ENCODE measurements around the gene TXNDC16.

TXNDC16 gene

DNA sequence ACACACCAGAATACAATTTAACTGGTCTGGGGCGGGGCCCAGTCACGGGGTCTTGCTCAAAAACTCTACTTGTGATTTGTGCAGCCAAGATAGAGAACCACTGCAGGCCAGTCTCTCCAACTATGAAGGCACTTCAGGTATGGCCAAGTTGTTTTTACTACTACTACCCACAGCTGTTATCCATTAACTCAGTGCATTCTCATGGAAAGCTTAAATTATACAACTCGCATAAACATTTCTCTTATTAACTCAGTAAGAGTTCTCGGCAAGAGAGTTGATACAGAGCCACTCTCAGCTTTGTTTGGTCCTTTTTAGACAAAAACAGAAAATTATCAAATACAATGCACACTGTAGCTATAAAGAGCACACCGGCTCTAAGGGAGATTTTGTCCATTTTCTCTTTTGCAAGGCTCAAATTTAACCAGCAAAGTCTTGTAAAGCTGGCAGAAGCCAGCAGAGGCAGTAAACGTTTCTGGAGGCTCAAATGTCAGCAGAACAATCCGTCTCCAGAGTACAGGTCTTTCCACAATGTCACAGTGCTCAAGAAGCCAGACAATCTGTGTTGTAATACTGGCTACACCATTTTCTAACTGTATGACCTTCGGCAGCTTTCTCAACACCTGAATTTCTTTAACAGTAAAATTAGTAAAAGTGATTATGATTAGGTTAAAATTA lies 152.2 kb downstream of the TXNDC16 start:
- no peak overlapping the region for H3K4me3 ChIP-seq (ENCODE audit: low read length)
- TF ChIP-seq CTCF (IDR thresholded peaks at IDR 0.05; ENCODE audit: insufficient read depth, low read depth, low read length, missing control alignments): peak; percentile 34
- DNase-seq (ENCODE audit: low read depth): peak; percentile 7

GRCh38 chr14:52399104-52399503 lies 153.2 kb downstream of the TXNDC16 start:
- no peak for TF ChIP-seq CTCF (IDR thresholded peaks at IDR 0.05; ENCODE audit: insufficient read depth, low read depth, low read length, missing control alignments)
- DNase-seq (ENCODE audit: low read depth): no peak
- H3K4me3 ChIP-seq (ENCODE audit: low read length): no peak overlapping the region

GRCh38 chr14:52397844-52398243 lies 154.5 kb downstream of the TXNDC16 start:
- no peak overlapping the region for H3K4me3 ChIP-seq (ENCODE audit: low read length)
- no peak for DNase-seq (ENCODE audit: low read depth)
- no peak for TF ChIP-seq CTCF (IDR thresholded peaks at IDR 0.05; ENCODE audit: insufficient read depth, low read depth, low read length, missing control alignments)

- TF ChIP-seq CTCF (IDR thresholded peaks at IDR 0.05; ENCODE audit: insufficient read depth, low read depth, low read length, missing control alignments): no peak
- DNase-seq (ENCODE audit: low read depth): no peak
- no peak overlapping the region for H3K4me3 ChIP-seq (ENCODE audit: low read length)
These were observed 156.6 kb downstream of the TXNDC16 start for GRCh38 chr14:52395728-52396127.

DNA sequence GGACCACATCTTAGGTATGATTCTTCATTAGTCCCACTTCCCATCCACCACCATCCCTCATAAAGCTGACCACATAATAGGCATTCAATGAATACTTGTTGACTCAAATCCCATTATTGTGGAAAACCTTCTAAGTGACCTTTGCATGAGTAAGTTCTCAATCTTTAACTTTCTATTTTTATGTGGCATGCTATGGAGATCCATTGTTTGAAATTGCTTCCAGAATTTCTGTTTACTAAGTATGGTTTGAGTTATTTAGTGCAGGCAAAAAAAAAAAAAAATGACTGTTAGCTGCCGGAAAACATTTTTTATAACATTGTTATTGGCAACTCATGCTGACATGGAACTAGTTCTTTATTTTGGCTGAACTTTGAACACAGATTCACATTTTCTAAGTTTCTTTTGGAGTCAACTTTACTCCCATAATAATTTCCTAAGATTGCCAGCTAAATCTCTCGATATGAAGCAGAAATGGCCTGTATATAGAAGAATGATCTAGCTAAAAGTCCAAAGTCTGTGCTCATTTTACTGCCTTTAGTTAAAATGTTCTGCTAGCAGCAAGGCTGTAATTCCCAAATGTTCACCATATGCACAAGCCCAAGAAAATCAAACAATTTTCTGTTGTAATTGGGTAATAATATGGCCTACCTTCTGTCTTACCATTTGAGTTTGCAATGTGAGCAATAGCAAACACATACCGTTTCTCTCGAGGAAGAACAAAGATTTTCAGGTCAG lies 160.3 kb downstream of the TXNDC16 start:
- DNase-seq (ENCODE audit: low read depth): no peak
- no peak overlapping the region for H3K4me3 ChIP-seq (ENCODE audit: low read length)
- no peak for TF ChIP-seq CTCF (IDR thresholded peaks at IDR 0.05; ENCODE audit: insufficient read depth, low read depth, low read length, missing control alignments)

All from epithelial cell of esophagus (primary cell).